KMS-11 (cell line): ENCODE measurements around the gene PLCH1.

Experiments used
- H2AFZ ChIP-seq: fragments of 200-600 bp; sonication (generic); 2 replicates; pipeline ENCODE4 v1.6.1; 2016; ENCODE audit warnings: antibody characterized with exemption, mixed run types, low read depth
- H3K27ac ChIP-seq: fragments of 200-600 bp; sonication (generic); 2 replicates; pipeline ENCODE4 v1.6.1; 2016; ENCODE audit warnings: mild to moderate bottlenecking, mixed run types
- H3K27me3 ChIP-seq: fragments of 200-600 bp; sonication (generic); 2 replicates; pipeline ENCODE4 v1.6.1; 2017; ENCODE audit warnings: mild to moderate bottlenecking, low read depth, mixed run types, moderate library complexity; ENCODE audit not compliant: insufficient read depth
- H3K36me3 ChIP-seq: fragments of 200-600 bp; sonication (generic); 2 replicates; pipeline ENCODE4 v1.6.1; 2017; ENCODE audit warnings: mild to moderate bottlenecking, mixed run types; ENCODE audit not compliant: insufficient read depth
- H3K4me1 ChIP-seq: fragments of 200-600 bp; sonication (generic); 2 replicates; pipeline ENCODE4 v1.6.1; 2016; ENCODE audit warnings: mild to moderate bottlenecking, low read depth, mixed run types; ENCODE audit not compliant: poor library complexity, severe bottlenecking
- H3K4me2 ChIP-seq: fragments of 200-600 bp; sonication (generic); 2 replicates; pipeline ENCODE4 v1.7.0; 2016; ENCODE audit warnings: mild to moderate bottlenecking, mixed run types
- H3K4me3 ChIP-seq: fragments of 200-600 bp; sonication (generic); IDR thresholded peaks from 2 replicates; pipeline ENCODE4 v1.6.1; 2017; ENCODE audit warnings: low read depth, low read length, mixed read lengths; ENCODE audit not compliant: insufficient read depth
- H3K79me2 ChIP-seq: fragments of 200-600 bp; sonication (generic); 2 replicates; pipeline ENCODE4 v1.6.1; 2016; ENCODE audit warnings: low read depth, mixed run types; ENCODE audit not compliant: insufficient read depth
- H3K9ac ChIP-seq: fragments of 200-600 bp; sonication (generic); 2 replicates; pipeline ENCODE4 v1.6.1; 2016; ENCODE audit warnings: mild to moderate bottlenecking, mixed run types
- H4K20me1 ChIP-seq: fragments of 200-600 bp; sonication (generic); 2 replicates; pipeline ENCODE4 v1.6.1; 2016; ENCODE audit warnings: mild to moderate bottlenecking, mixed run types; ENCODE audit not compliant: insufficient read depth
- TF ChIP-seq, protein P1 (sequence below): fragments of 200-600 bp; sonication (generic); conservative IDR thresholded peaks from 2 replicates; pipeline ENCODE4 v1.6.1; 2017; ENCODE audit warnings: low read depth, mild to moderate bottlenecking, antibody characterized with exemption, low read length, moderate library complexity, mixed read lengths

PLCH1 gene

DNA sequence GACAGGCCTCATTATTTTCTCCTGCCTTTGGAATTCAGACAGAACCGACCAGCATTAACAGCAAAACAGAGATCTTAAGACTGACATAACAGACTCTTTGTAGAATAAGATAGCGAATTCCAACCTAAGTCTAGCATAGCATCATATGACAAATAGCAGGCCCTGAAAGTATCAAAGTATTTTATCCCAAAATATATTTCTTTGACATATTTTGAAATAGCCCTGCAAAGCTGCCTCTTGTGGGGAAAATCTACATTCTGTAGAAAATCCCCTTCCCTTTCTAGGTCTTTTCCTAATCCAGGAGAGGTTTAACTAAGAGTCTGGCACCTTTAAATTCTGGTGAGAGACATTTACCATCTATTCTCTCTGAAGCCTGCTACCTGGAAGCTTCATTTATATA lies 417.0 kb downstream of the PLCH1 start:
- Histone ChIP-seq H4K20me1 (no peaks in the 10 kb centered on the region), H3K9ac (no peak overlapping the region), H3K27ac (no peak overlapping the region), H3K27me3 (no peaks in the 10 kb centered on the region), H3K4me1 (peaks cover 2% of the 10 kb centered on the region), H3K4me3 (no peak overlapping the region), H3K4me2 (no peak overlapping the region), H3K79me2 (no peaks in the 10 kb centered on the region), H3K36me3 (no peaks in the 10 kb centered on the region), H2AFZ (no peak overlapping the region)
- TF ChIP-seq, protein P1, sequence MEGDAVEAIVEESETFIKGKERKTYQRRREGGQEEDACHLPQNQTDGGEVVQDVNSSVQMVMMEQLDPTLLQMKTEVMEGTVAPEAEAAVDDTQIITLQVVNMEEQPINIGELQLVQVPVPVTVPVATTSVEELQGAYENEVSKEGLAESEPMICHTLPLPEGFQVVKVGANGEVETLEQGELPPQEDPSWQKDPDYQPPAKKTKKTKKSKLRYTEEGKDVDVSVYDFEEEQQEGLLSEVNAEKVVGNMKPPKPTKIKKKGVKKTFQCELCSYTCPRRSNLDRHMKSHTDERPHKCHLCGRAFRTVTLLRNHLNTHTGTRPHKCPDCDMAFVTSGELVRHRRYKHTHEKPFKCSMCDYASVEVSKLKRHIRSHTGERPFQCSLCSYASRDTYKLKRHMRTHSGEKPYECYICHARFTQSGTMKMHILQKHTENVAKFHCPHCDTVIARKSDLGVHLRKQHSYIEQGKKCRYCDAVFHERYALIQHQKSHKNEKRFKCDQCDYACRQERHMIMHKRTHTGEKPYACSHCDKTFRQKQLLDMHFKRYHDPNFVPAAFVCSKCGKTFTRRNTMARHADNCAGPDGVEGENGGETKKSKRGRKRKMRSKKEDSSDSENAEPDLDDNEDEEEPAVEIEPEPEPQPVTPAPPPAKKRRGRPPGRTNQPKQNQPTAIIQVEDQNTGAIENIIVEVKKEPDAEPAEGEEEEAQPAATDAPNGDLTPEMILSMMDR = no peak

DNA sequence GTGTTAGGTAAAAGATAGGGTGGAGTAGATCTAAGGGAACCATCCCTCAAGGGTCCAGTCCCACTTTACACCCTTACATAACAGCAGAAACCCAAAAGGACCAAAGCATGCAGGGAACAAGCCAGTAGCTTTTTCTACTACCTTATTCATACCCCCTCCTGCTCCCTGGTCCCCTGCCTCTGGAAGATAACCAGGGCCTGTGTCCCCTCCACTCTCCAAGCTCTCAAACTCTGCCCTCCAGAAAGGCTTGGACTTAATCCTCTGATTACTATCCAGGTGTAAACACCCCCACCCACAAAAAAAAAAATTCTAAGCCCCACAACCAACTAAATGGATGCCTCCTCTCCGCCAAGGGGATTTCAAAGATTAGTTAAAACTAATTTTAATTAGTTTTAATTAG lies 417.4 kb downstream of the PLCH1 start:
- TF ChIP-seq, protein P1 = no peak
- Histone ChIP-seq H3K4me3 (no peak overlapping the region), H3K79me2 (no peaks in the 10 kb centered on the region), H2AFZ (no peak overlapping the region), H3K27ac (no peak overlapping the region), H3K27me3 (no peaks in the 10 kb centered on the region), H3K4me1 (peaks cover 4% of the 10 kb centered on the region), H3K9ac (no peak overlapping the region), H4K20me1 (no peaks in the 10 kb centered on the region), H3K4me2 (no peak overlapping the region), H3K36me3 (no peaks in the 10 kb centered on the region)

DNA sequence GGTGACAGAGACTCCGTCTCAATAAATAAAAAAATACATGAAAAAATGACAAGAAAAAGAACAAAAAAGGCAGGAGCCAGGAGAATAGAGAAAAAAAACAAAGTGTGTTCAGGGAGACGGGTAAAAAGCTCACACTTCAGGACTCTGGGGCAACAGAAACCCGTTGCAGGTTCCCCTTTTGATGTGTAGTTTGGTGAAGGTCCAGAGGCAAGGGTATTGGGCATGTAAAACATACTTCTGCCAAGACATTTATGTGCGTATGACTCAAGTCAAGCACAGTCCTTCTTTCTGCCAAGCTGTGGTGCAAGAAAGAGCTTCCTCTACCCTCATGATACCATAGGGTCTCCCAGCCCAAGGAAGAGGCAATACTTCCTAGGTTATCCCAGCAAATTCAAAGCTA lies 418.0 kb downstream of the PLCH1 start:
- no peaks in the 10 kb centered on the region for H3K79me2 ChIP-seq
- TF ChIP-seq, protein P1 = no peak
- H3K4me2 ChIP-seq = no peak overlapping the region
- no peak overlapping the region for H3K9ac ChIP-seq
- H4K20me1 ChIP-seq = no peaks in the 10 kb centered on the region
- H3K36me3 ChIP-seq = no peaks in the 10 kb centered on the region
- H2AFZ ChIP-seq = no peak overlapping the region
- no peaks in the 10 kb centered on the region for H3K27me3 ChIP-seq
- H3K27ac ChIP-seq = no peak overlapping the region
- no peak overlapping the region for H3K4me3 ChIP-seq
- peaks cover 4% of the 10 kb centered on the region for H3K4me1 ChIP-seq

DNA sequence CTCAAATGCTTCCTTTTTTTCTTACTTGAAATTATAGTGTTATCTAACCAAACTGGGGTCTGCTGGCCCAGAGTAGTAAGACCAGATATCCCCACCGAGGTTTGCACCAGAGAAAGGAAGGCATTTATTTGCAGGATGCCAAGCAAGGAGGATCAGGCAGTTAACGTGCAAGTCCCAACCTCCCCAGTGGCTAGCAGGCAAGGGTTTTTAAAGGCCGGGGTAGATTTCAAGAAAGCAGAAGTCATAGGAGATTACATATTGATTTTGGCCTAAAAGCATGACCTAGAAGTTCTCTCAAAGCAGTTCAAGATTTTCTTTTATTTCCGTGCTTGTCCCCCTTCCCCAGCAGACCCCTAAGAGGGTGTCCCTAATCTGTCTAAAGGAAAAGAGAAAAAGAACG lies 418.6 kb downstream of the PLCH1 start:
- no peak overlapping the region for H3K4me2 ChIP-seq
- H3K9ac ChIP-seq = no peak overlapping the region
- H3K4me1 ChIP-seq = peaks cover 4% of the 10 kb centered on the region
- H3K4me3 ChIP-seq = no peak overlapping the region
- TF ChIP-seq, protein P1 = no peak
- no peak overlapping the region for H3K27ac ChIP-seq
- no peaks in the 10 kb centered on the region for H3K79me2 ChIP-seq
- H4K20me1 ChIP-seq = no peaks in the 10 kb centered on the region
- H3K36me3 ChIP-seq = no peaks in the 10 kb centered on the region
- H3K27me3 ChIP-seq = no peaks in the 10 kb centered on the region
- no peak overlapping the region for H2AFZ ChIP-seq
